HG03442 (cell line): ENCODE measurements around the gene TRIM3.

Source experiments
- ATAC-seq: cut with Tn5 transposase; IDR thresholded peaks from one replicate; pipeline ENCODE4 v1.9.1; 2021; ENCODE audit warnings: mild to moderate bottlenecking, moderate library complexity; ENCODE audit not compliant: unreplicated experiment

TRIM3 gene

DNA sequence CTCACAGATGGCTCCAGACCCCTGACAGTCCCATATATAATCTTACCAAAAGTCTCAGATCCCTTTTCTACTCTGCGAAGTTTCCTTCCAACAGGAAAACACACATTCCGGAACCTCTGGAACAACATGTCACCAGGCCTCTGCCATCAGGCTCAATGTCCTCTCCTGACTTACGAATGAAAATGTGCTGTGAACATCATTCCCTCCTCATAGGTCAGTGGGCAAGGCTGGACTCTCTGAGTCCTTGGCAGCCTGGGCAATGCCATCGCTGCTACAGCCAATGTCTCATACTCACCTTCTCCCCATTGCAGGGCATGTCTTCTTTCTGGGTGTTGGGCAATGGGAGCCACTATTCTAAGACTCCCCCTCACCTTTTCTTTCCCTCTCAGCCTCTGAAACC is 31.3 kb downstream of the TRIM3 start:
- ATAC-seq: no peak

DNA sequence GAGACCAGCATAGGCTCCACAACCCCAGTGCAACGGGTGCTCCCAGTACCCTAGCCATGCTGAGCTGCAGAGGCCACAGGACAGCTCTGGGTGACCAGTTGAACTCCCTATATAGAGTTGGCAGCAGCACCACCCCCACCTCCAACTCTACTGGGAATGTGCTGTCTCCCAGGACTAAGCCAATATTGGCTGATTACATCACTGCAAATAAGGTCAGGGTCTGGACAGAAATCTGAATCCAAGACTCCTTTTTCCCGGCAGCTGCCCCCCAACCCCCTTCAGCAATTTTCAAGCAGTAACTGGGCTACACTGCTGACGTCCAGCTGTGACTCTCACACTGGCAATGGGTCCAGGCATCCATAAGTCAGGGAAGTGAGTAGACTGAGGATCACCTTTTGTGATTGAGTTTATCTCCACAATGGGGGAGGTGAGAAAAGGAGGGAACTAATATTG is 32.8 kb downstream of the TRIM3 start, which contains the start of gene HPX:
Gene HPX (minus strand): TSS at position 82 of the 453 bp plus-strand sequence. CDS start 24 bp downstream, at position 58.
- no peak for ATAC-seq

DNA sequence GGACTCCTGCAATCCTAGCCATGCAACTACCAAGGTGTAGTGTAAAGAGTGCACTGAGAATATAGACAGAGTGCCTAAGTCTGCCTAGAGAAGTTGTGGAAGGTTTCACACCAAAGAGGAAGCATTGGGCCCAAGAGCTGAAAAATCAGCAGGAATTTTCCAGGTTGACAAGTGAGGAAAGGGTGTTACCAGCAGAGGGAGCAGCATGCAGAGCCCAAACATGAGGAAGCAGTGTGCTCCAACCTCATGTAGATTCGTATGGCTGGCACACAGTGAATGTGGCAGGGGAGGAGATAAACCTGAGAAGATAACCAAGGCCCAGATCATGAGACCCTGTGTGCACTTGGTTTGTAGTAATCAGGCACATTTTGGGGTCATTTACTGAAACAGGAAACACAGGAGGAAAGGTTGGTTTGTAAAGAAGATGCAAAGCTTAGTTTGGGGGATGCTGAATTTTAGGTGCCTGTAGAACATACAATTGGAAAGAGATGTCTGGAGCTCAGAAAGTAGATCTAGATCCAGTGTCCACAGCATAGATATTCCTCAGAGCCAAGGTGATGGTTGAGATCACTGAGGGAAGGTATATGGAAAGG is 34.7 kb downstream of the TRIM3 start:
- no peak for ATAC-seq

DNA sequence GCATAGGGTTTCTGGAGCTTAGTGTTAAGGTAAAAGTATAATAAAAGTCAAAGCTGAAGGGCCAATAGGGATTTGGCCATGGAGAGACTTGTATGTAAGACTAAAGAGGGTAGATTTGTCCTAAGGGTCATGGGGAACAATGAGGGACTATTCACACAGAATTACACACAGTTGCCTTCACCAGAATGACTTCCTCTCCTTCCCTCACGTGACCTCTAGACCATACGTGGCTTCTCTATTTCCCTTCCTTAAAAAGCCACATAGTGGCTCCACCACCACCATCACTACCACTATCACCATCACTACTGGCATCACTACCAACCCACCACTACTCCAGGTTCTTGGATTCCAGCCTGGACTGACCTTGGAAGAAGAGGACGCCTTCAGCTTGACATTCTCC is 35.7 kb downstream of the TRIM3 start:
- ATAC-seq: no peak

DNA sequence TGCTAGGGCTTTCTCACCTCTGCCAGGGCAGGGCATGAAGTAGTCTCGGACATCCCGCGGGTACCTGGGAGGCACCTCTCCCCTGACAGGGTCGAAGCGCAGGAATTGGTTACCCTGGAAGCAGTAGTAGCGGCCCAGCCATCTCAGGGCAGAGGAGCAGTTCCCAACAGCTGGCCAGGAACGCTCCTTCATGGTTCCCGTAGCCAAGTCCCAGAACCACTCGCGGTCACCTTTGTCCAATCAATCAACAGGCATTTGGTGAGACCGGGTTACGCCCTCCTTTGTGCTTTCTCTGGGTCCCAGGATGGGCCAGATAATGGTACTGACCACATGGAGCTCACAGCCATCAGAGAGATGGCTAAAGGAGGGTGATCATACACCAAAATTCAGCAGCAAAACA is 36.3 kb downstream of the TRIM3 start:
- ATAC-seq: no peak

DNA sequence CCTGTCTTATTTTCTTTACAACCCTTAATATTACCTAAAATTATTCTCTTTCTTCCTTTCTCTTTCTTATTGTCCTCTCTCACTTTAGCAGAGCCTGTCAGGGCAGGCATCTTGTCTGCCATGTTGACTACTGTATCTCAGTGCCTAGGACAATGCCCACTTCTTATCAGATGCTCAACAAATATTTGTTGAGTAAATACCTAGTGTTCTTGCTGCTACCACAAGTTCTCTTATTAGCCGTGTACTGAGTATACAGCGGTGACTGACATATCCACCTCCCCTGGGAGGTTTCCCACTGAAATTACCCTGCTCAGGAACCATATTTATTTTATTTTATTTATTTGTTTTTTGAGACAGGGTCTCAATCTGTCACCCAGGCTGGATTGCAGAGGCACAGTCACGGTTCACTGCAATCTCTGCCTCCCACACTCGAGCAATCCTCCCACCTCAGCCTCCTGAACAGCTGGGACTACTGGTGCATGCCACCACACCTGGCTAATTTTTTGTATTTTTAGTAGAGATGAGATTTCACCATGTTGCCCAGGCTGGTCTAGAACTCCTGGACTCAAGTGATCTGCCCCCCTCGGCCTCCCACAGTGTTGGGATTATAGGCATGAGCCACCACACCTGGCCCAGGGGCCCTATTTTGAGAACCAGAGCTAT is 39.6 kb downstream of the TRIM3 start:
- ATAC-seq: no peak

DNA sequence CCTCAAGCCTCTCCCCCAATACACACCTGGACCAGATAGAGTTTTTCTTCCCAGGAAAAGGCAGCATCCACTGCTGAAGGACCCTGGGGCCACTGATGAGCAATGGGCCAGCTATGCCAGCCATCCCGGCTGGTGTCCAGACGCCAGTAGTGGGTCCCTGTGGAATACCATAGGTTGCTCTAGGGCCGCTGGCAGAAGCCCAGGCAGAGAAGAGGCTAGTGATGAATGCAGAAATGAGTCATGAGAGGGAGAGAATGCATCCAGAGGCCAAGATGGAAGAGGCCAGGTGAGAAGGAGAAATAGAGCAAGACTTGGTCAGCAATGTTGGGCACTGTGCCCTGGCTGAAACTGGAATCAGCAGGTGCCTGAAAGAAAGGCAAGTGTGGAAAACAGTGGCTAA is 41.9 kb downstream of the TRIM3 start:
- ATAC-seq: no peak

DNA sequence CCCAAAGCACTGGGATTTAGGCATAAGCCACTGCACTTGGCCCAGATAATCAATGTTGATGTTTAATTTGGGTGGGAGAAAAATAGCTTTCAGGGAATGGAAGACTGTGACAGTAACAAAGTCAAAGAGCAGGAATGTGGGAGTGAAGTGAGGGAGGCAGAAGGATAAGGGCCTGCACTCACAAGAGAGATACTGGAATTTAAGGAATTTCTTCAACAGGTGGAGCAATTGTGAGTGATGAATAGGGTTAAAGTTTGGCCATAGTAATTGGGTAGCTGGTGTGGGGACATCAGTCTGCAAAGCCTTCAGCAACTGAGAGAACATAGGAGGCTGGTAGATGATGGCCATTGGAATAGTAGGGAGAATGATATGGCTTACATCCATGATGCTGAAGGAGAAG is 46.2 kb downstream of the TRIM3 start:
- ATAC-seq: no peak

DNA sequence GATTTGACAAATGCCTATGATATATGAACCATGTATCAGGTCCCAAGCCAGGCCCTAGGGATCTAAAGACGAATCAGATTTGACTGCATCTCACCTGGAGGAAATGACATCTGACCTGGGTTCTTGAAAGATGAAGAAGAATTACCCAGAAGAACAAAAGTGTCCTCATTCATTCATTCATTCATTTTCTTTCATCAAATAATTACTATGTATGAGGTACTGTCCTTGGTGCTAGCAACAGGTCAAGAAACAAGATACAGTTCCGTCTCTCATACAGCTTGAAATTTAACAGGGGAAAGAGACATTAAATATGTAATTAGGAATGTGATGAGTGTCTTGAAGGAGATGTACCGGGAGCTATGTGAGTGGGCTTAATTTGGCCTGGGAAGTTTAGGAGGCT is 53.1 kb downstream of the TRIM3 start:
- no peak for ATAC-seq

DNA sequence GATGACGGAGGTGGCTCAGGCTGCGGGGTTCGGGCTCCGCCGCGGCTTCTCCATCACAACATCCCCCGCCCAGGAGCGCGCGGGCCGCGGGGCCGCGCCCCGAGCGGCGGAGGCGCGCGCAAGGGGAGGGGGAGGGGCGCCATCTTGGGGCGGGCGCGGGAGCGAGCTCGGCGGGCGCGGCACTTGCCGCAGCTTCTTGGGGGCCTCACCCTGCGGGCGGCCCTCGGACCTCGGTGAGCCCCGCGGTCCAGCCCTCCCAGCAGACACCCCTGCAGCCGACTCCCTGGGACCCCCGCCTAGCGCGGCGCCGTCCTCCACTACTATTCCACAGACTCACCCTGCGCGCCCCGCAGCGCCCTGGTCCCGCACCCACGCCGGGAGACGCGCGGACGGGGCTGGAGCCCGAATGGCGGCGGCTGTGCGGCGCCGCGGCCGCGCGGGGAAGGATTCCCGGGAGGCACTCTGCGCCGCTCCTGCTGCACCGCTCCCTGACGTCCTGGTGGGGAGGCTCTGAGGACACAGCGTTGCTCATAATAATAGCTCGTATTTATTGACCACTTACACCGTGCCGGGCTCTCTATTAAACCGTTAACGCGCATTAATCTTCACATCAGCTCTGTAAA is 54.6 kb downstream of the TRIM3 start, which contains the start of gene APBB1:
Gene APBB1 (minus strand): TSS at position 86 of the 623 bp plus-strand sequence. CDS start 7,747 bp downstream, outside the sequence.
- ATAC-seq: peak; percentile 43

DNA sequence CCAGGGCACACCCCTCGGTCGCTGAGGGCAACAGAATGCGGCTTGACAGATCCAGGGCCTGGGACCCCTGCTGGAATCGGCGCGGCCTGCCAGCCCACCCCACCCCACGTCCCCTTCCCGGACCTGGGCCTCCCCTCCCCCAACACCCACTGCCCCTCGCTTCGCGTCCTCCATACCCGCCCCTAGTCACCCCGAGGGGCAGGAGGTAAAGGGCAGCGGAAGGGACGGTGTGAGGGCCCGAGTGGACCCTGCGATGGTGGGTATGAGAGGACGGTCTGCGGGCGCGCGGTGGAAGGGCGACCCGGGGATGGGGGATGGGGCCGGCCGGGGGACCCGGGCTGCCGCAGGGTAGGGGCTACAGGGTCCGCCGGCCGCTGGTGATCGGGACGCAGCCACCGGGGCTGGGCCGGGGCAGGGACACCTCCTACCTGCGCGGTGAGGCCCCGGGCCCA is 55.2 kb downstream of the TRIM3 start:
- peak; percentile 5 for ATAC-seq

DNA sequence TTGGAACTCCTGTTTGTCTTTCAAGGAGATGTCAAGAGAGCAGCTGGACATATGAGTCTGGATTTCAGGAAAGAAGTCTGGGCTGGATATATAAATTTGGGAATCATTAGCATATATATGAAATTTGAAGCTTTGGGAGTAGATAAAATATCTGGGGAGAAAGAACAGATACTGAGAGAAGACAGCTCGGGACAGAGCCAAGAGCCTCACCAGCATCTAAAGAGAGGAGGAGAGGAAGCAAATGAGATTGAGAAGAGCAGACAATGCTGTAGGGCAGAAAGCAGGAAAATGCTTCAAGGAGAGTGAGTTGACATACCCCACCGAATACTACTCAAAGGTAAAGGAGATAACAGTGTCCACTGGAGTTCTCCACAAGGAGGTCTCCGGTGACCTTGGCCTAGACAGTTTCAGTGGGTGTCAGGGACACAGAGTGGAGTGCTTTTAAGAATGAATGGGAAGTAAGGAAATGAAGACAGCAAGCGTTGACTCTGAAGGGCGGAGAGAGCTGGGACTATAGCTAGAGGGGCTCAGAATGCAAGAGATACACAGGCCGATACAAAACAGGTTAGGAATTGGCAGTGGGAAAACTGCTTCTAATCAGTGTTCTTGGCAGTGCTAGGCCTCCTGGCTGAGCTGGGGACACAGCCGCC is 55.7 kb downstream of the TRIM3 start:
- no peak for ATAC-seq

DNA sequence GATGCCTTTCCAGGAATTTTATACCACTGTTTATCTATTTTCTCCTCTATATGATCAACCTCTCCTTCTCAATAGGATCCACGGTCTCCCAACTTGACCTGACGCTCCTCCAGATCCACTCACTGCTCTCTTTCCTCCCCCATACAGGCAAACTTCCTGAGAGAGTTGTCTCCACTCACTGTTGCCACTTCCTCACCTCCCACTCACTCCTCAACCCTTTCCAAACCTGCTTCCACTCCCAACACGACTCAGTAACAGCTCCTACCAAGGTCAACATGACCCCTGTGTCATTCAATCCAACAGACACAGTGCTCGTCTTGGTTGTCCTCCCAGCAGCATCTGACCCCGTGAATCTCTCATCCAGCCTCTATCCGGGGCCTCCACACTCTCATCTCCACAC is 57.9 kb downstream of the TRIM3 start:
- no peak for ATAC-seq

DNA sequence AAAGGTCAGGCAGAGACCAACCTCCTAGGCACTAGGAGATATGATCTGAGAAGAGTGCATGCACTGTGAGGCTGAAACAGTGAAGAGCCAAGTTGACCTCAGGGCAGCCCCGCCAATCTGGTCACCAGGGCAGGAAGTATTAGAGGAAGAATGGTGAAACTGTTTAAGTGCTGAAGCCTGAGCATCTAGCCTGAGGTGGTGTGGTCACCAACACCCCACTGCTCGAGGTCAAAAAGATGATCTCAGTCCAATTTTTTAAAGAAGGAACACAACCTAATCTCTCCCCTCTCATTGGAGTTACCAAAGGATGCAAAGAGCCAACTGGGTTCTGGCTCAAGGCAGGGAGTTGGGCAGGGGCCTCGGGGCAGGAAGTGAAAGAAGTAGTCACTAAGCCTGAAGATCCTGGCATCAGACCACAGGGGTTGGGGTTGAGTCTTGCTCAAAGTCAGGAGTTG is 58.8 kb downstream of the TRIM3 start:
- no peak for ATAC-seq

DNA sequence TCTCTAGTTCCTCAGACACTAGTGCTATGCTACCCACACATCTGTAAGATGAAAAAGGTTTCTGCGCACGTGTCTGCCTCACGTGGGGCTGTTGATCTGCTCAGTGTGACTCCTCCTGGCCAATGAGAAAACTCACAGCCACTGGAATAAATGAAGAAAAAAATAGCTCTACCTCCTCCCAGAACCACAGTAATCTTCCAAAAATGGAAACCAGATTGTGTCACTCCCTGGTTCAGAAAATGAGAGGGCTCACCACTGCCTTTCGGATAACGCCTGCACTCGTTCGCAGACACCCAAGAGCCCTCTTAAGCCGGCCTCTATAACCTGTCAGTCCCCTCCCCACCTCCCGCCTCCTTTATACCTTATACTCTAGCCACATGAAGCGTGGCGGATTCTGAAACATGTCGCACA is 59.9 kb downstream of the TRIM3 start:
- no peak for ATAC-seq

DNA sequence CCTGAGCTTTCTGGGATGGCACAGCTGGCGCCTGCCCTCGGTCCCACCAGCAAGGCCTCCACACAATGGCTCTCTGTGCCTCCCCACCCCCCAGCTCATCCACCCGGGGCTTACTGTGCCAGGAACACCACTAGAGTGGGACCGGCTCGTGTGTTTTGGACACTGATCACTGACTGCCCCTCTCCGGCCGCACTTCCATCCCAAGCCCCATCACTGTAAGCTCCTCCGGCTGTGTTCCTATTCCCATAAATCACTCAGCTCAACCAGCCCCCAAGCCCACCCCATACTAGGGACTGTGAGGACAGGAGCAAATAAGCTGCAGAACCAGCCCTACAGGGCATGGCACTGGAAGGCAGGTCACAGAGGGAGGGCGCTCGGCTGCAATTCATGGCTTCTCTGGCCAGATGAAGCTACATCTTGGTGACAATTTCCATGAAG is 62.1 kb downstream of the TRIM3 start:
- no peak for ATAC-seq

DNA sequence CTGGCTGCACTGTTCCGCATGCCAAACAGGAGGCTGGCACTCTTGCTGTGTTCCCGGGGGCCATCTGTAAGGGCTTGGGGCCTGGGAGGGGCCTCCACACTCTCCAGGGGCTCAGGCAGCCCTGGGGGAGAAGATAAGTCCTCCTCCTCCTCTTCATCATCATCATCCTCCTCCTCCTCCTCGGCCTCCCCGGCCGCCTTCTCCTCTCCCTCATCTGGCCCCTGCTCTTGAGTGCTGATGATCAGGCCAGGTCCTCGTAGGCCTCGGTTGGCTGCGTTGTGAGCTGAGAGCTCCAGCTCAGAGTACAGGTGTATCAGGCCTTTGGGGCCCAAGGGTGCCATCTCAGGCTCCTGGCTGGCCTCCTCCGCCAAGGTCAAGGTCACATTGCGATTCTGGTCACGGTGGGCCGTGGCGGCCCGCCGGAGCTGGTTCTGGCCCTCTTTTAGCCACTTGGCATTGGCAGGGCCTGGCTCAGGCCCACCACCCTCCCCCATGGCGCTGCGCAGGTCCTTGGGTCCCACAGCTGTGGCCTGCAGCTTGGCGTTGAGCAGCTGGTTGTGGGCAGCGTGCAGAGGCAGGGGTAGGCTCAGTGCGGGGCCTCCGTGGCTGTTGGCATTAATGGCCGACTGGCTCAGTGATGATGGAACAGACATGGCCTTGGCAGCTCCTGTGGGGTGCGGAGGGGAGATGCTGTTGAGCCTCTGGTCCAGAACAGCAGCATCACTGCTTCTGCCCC is 62.9 kb downstream of the TRIM3 start:
- no peak for ATAC-seq

DNA sequence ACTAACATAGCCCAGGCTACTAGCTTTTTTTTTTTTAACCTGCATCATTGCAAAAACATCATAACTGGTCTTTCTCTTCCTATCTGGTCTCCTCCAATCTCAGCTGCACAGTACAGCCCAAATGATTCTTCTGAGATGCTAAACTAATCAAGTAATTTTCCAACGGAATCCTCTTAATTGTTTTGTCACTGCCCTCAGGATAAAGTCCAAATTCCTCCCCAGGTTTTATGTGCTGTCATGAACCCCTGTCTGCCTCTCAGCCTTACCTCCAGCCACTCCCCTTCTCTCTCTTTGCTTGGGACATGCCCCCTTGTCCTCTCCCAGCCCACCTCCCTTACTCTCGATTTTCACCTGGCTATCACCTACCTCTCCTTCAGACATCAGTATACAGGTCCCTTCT is 67.4 kb downstream of the TRIM3 start:
- ATAC-seq: no peak

DNA sequence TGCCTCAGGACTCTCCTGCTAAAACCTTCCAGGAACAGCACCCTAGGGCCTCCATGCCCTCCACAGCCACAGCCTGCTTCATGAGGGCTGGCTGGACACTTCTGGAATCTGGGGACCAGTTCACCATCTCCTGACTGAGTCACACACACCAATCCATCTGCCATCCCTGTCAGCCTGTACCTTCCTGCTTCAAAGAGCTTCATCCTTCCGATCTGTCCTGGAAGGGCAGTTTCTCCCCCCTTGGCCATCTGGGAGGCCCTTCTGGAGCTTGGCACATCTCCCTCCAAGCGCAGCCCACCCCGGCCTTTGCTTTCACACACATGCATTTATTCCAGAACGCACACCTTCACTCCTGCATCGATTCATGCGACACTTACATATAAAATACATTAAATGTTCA is 67.9 kb downstream of the TRIM3 start:
- no peak for ATAC-seq

DNA sequence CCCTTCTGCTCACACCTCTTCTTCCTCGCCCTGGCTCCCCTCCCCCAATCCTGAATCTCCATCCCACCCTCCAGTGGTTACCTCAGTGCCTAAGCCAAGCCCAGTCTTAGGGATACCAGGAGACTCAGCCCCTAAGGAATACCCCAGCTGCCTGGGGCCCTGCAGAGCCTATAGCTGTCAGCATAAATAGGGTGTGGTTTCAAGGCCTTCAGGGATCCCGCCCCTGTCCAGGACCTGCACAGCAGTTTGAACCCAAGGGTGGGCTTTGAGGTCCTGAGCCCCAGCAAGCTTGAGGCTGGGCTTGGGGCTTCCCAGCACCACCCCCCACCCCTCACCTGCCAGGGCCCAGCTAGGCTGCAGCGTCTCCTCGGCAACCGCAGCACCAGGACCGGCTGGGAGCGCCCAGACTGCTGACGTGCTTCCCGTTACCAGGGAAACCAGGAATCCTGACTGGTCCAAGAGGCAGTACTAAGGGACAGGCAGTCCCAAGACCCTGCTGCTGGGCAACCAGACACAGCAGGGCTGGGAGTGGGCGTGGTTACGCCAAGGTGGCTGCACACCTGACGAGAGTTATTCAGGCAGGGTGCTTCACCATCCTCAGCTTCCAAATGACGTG is 68.6 kb downstream of the TRIM3 start:
- no peak for ATAC-seq
